HEK293 (cell line): Measurements from ENCODE around the gene MAP4K4.
A peak's percentile ranks its signal among the peaks of the same experiment; 100 is the strongest.

Source experiments
- CTCF ChIA-PET: fragments of 350-600 bp; formaldehyde crosslinking; extraction: SDS; loops from one replicate; lab custom pipeline; 2021; ENCODE audit warnings: antibody characterized with exemption; lab: Yijun Ruan, JAX
- POLR2A ChIA-PET: fragments of 300-600 bp; formaldehyde crosslinking; extraction: SDS; loops from one replicate; lab custom pipeline; 2020; ENCODE audit warnings: antibody characterized with exemption, inconsistent platforms; lab: Yijun Ruan, JAX
- H3K27ac ChIP-seq: fragments of 200-500 bp; sonication (Bioruptor generic); 2 replicates; pipeline ENCODE4 v1.5.1; 2014; ENCODE audit warnings: low read depth, low read length, control low read depth, inconsistent platforms; ENCODE audit errors: extremely low read depth
- H3K36me3 ChIP-seq, 2 experiments: fragments of 200-500 bp in 1 of 2; sonication (Bioruptor generic) in 1 of 2; 1 replicate in 1 of 2; 2 replicates in 1 of 2; pipeline ENCODE4 v1.5.1; 2014 to 2017; ENCODE audit warnings: inconsistent platforms in 2 of 2, low read length in 2 of 2; ENCODE audit not compliant: control insufficient read depth in 2 of 2, insufficient read depth in 1 of 2
- H3K4me1 ChIP-seq: fragments of 200-500 bp; sonication (Bioruptor generic); 2 replicates; pipeline ENCODE4 v1.5.1; 2014; ENCODE audit warnings: mild to moderate bottlenecking, low read length, inconsistent platforms; ENCODE audit not compliant: control insufficient read depth, insufficient read depth
- H3K4me3 ChIP-seq: 2 replicates; pipeline ENCODE4 v1.5.1; 2011; ENCODE audit warnings: low read depth, mild to moderate bottlenecking, control low read depth, low read length, moderate library complexity
- H3K9me3 ChIP-seq: fragments of 200-500 bp; sonication (Bioruptor generic); 2 replicates; pipeline ENCODE4 v1.5.1; 2014; ENCODE audit warnings: low read depth, low read length, inconsistent platforms; ENCODE audit not compliant: control insufficient read depth, insufficient read depth
- FEZF1 ChIP-seq: fragments of 450-650 bp; formaldehyde crosslinking; IDR thresholded peaks from 2 replicates; pipeline ENCODE4 v1.5.1; 2016; ENCODE audit warnings: missing biosample characterization, missing genetic modification characterization
- GLI2 ChIP-seq: fragments of 450-650 bp; formaldehyde crosslinking; IDR thresholded peaks from 2 replicates; pipeline ENCODE4; 2017; ENCODE audit warnings: missing biosample characterization, missing genetic modification characterization, low read depth, borderline replicate concordance
- SCRT2 ChIP-seq: fragments of 450-650 bp; formaldehyde crosslinking; IDR thresholded peaks from 2 replicates; pipeline ENCODE4 v1.5.1; 2016; ENCODE audit warnings: missing biosample characterization, missing genetic modification characterization
- TRIM28 ChIP-seq: IDR thresholded peaks from 2 replicates; pipeline ENCODE4 v1.6.1; 2011; ENCODE audit warnings: low read length, control low read depth, borderline replicate concordance
- ZBTB10 ChIP-seq: fragments of 450-650 bp; formaldehyde crosslinking; IDR thresholded peaks from 2 replicates; pipeline ENCODE4 v1.5.1; 2016; ENCODE audit warnings: missing biosample characterization, missing genetic modification characterization
- ZBTB7A ChIP-seq: fragments of 450-650 bp; formaldehyde crosslinking; IDR thresholded peaks from 2 replicates; pipeline ENCODE4 v1.5.1; 2016; ENCODE audit warnings: low read depth, missing biosample characterization, missing genetic modification characterization
- ZBTB8A ChIP-seq: fragments of 450-650 bp; formaldehyde crosslinking; IDR thresholded peaks from 2 replicates; pipeline ENCODE4 v1.5.1; 2016; ENCODE audit warnings: missing biosample characterization, missing genetic modification characterization
- ZNF121 ChIP-seq: fragments of 450-650 bp; formaldehyde crosslinking; IDR thresholded peaks from 2 replicates; pipeline ENCODE4 v1.5.1; 2016; ENCODE audit warnings: missing biosample characterization, missing genetic modification characterization
- ZNF169 ChIP-seq: fragments of 450-650 bp; formaldehyde crosslinking; IDR thresholded peaks from 2 replicates; pipeline ENCODE4 v1.5.1; 2016; ENCODE audit warnings: missing biosample characterization, missing genetic modification characterization
- ZNF19 ChIP-seq: fragments of 450-650 bp; formaldehyde crosslinking; IDR thresholded peaks from 2 replicates; pipeline ENCODE4; 2016; ENCODE audit warnings: missing biosample characterization, missing genetic modification characterization, low read depth
- ZNF2 ChIP-seq: fragments of 450-650 bp; formaldehyde crosslinking; IDR thresholded peaks from 2 replicates; pipeline ENCODE4 v1.5.1; 2016; ENCODE audit warnings: missing biosample characterization, missing genetic modification characterization
- ZNF341 ChIP-seq: fragments of 450-650 bp; formaldehyde crosslinking; IDR thresholded peaks from 2 replicates; pipeline ENCODE4; 2016; ENCODE audit warnings: low read depth, missing biosample characterization, missing genetic modification characterization
- ZNF544 ChIP-seq: fragments of 450-650 bp; formaldehyde crosslinking; IDR thresholded peaks from 2 replicates; pipeline ENCODE4 v1.5.0; 2017; ENCODE audit warnings: missing biosample characterization, missing genetic modification characterization
- ZNF664 ChIP-seq: fragments of 450-650 bp; formaldehyde crosslinking; IDR thresholded peaks from 2 replicates; pipeline ENCODE4 v1.5.1; 2016; ENCODE audit warnings: missing biosample characterization, missing genetic modification characterization
- ZNF670 ChIP-seq: fragments of 450-650 bp; formaldehyde crosslinking; IDR thresholded peaks from 2 replicates; pipeline ENCODE4 v1.5.1; 2016; ENCODE audit warnings: missing biosample characterization, missing genetic modification characterization, low read depth
- ZNF704 ChIP-seq: fragments of 450-650 bp; formaldehyde crosslinking; IDR thresholded peaks from 2 replicates; pipeline ENCODE4 v1.5.1; 2016; ENCODE audit warnings: missing biosample characterization, missing genetic modification characterization
- ZSCAN4 ChIP-seq: fragments of 450-650 bp; formaldehyde crosslinking; IDR thresholded peaks from 2 replicates; pipeline ENCODE4 v1.5.1; 2017; ENCODE audit warnings: missing biosample characterization, missing genetic modification characterization

MAP4K4 gene

GRCh38 chr2:101803128-101803527 is 105.6 kb downstream of the MAP4K4 start:
- no peak overlapping the region for H3K4me3 ChIP-seq
- ChIA-PET POLR2A (no interaction called here), CTCF (no interaction called here)
- H3K36me3 ChIP-seq: no peaks in the 10 kb centered on the region
- no peak overlapping the region for H3K27ac ChIP-seq
- no peaks in the 10 kb centered on the region for H3K9me3 ChIP-seq
- TF ChIP-seq ZBTB10 (tag by site-specific recombination) (no peak), ZSCAN4 (peak; percentile 72; the same call in 1 of the 2 replicates)
- TF ChIP-seq, all 188 proteins: peak for 1
- peaks cover 10% of the 10 kb centered on the region for H3K4me1 ChIP-seq

GRCh38 chr2:101803945-101804696 is 106.6 kb downstream of the MAP4K4 start:
- no peak for TF ChIP-seq ZNF670 (tag by site-specific recombination)
- TF ChIP-seq ZBTB8A: no peak
- TF ChIP-seq ZNF19: no peak
- TF ChIP-seq ZNF341 (tag by site-specific recombination): no peak
- no peak for TF ChIP-seq ZNF704 (tag by site-specific recombination)
- TF ChIP-seq ZNF169 (tag by site-specific recombination): no peak
- no peak for TF ChIP-seq ZNF544
- TF ChIP-seq GLI2 (tag by site-specific recombination): no peak
- H3K27ac ChIP-seq: no peak overlapping the region
- no peaks in the 10 kb centered on the region for H3K36me3 ChIP-seq
- CTCF ChIA-PET: no interaction called here
- H3K9me3 ChIP-seq: no peaks in the 10 kb centered on the region
- POLR2A ChIA-PET: no interaction called here
- H3K4me3 ChIP-seq: no peak overlapping the region
- peaks cover 11% of the 10 kb centered on the region for H3K4me1 ChIP-seq

- POLR2A ChIA-PET: interaction anchor here (1.4 kb wide), 1 partner anchor 108 kb away, joined by 4 read pairs; the partner anchor contains the start of gene MAP4K4
- TF ChIP-seq ZBTB7A (tag by site-specific recombination): no peak
- TF ChIP-seq ZNF664: 0 out of 2 replicates have a peak, but pooled peaks have one; percentile 9
- peak; percentile 32; the same call in 1 of the 2 replicates for TF ChIP-seq TRIM28
- TF ChIP-seq ZNF2 (tag by site-specific recombination): no peak
- TF ChIP-seq ZNF121: no peak
- no peak for TF ChIP-seq FEZF1 (tag by site-specific recombination)
- TF ChIP-seq SCRT2 (tag by site-specific recombination): peak; percentile 81
- TF ChIP-seq ZNF169 (tag by site-specific recombination): no peak
- TF ChIP-seq, all 188 proteins: peak for 3
- Histone ChIP-seq H3K4me3 (no peak overlapping the region), H3K36me3 (no peaks in the 10 kb centered on the region), H3K9me3 (no peaks in the 10 kb centered on the region), H3K27ac (no peak overlapping the region; the same call in 1 of the 2 replicates), H3K4me1 (peaks cover 11% of the 10 kb centered on the region)
- CTCF ChIA-PET: interaction anchor here (0.7 kb wide), 1 partner anchor 26 kb away, joined by 3 read pairs; no protein-coding TSS in a partner anchor
Measured at GRCh38 chr2:101805152-101806088, 107.9 kb downstream of the MAP4K4 start.
